ENCODE data around the gene TMEM80. TPM values are rescaled to one million over a fixed set of nuclear protein-coding genes. Genes with fewer than 3 reads are reported as not detected.
"Not testable (repeated sequence)": the region's sequence is repeated elsewhere in the genome, so short reads cannot be mapped to it uniquely, and the experiment has no call there.

TMEM80 gene
- polyA plus RNA-seq, 3 donors = 31.0 to 38.4 (median 33.2) TPM

- not testable (repeated sequence) for DNase-seq (ENCODE audit: low read depth in 3 of 3, low spot score in 2 of 3)
These were observed 42.3 kb downstream of the TMEM80 start for GRCh38 chr11:737899-738298.

GRCh38 chr11:742156-742546, 46.5 kb downstream of the TMEM80 start:
- no peak for DNase-seq (ENCODE audit: low read depth in 3 of 3, low spot score in 2 of 3)

- no peak for DNase-seq (ENCODE audit: low read depth in 3 of 3, low spot score in 2 of 3)
These were observed 47.1 kb downstream of the TMEM80 start for GRCh38 chr11:742571-743201.

- DNase-seq (ENCODE audit: low read depth in 3 of 3, low spot score in 2 of 3) = no peak
These were observed 49.8 kb downstream of the TMEM80 start for GRCh38 chr11:745428-745827.

- no peak for DNase-seq (ENCODE audit: low read depth in 3 of 3, low spot score in 2 of 3)
These were observed 50.9 kb downstream of the TMEM80 start for GRCh38 chr11:746289-747157.

- peak in 2 of 3 donors; percentile 71 to 80 for DNase-seq (ENCODE audit: low read depth in 3 of 3, low spot score in 2 of 3)
These were observed 51.8 kb downstream of the TMEM80 start, which contains the start of gene TALDO1 for GRCh38 chr11:747158-748006. TSS of gene TALDO1 (plus strand) at chr11:747464. CDS start at chr11:747482, 18 bp downstream.

- no peak for DNase-seq (ENCODE audit: low read depth in 3 of 3, low spot score in 2 of 3)
These were observed 52.4 kb downstream of the TMEM80 start for GRCh38 chr11:748007-748359.

GRCh38 chr11:749731-750130, 54.1 kb downstream of the TMEM80 start:
- no peak for DNase-seq (ENCODE audit: low read depth in 3 of 3, low spot score in 2 of 3)

Other genes starting within 250 kb of the TMEM80 start
- 10 to 100 TPM; 27.0 to 30.6 (median 27.1) TPM for gene PTDSS2, start 245.5 kb upstream of the TMEM80 start, polyA plus RNA-seq (ENCODE audit: insufficient read length in 3 of 3)
- 10 to 100 TPM; 62.4 to 80.0 (median 71.8) TPM for gene RNH1, start 188.6 kb upstream of the TMEM80 start, polyA plus RNA-seq (ENCODE audit: insufficient read length in 3 of 3)
- 10 to 100 TPM; 36.8 to 44.5 (median 39.2) TPM for gene HRAS, start 160.2 kb upstream of the TMEM80 start, polyA plus RNA-seq (ENCODE audit: insufficient read length in 3 of 3)
- 1 to 10 TPM; 2.7 to 3.2 (median 3.0) TPM for gene LRRC56, start 158.3 kb upstream of the TMEM80 start, polyA plus RNA-seq (ENCODE audit: insufficient read length in 3 of 3)
- gene LMNTD2, start 135.1 kb upstream of the TMEM80 start, polyA plus RNA-seq (ENCODE audit: insufficient read length in 3 of 3) = 1 to 10 TPM; 2.6 to 2.7 (median 2.6) TPM
- gene RASSF7, start 134.8 kb upstream of the TMEM80 start, polyA plus RNA-seq (ENCODE audit: insufficient read length in 3 of 3) = 10 to 100 TPM; 33.3 to 42.0 (median 37.5) TPM
- gene PHRF1, start 119.3 kb upstream of the TMEM80 start, polyA plus RNA-seq (ENCODE audit: insufficient read length in 3 of 3) = 10 to 100 TPM; 17.9 to 20.7 (median 18.4) TPM
- gene IRF7, start 79.9 kb upstream of the TMEM80 start, polyA plus RNA-seq (ENCODE audit: insufficient read length in 3 of 3) = 1 to 10 TPM; 5.9 to 8.0 (median 7.3) TPM
- gene CDHR5, start 70.9 kb upstream of the TMEM80 start, polyA plus RNA-seq (ENCODE audit: insufficient read length in 3 of 3) = 10 to 100 TPM; 31.0 to 42.2 (median 41.3) TPM
- 1 to 10 TPM in 2 of 3 donors, under 1 TPM in 1; 0.76 to 1.6 (median 1.5) TPM for gene SCT, start 68.6 kb upstream of the TMEM80 start, polyA plus RNA-seq (ENCODE audit: insufficient read length in 3 of 3)
- gene DRD4, start 58.5 kb upstream of the TMEM80 start, polyA plus RNA-seq (ENCODE audit: insufficient read length in 3 of 3) = 1 to 10 TPM; 1.4 to 2.4 (median 1.6) TPM
- 10 to 100 TPM; 30.6 to 52.9 (median 43.5) TPM for gene DEAF1, start 594 bp upstream of the TMEM80 start, polyA plus RNA-seq (ENCODE audit: insufficient read length in 3 of 3)
- gene EPS8L2, start 10.4 kb downstream of the TMEM80 start, polyA plus RNA-seq (ENCODE audit: insufficient read length in 3 of 3) = 100 to 1,000 TPM in 1 of 3 donors, 10 to 100 TPM in 2; 89.8 to 112 (median 91.2) TPM
- 100 to 1,000 TPM; 109 to 129 (median 120) TPM for gene TALDO1, start 51.6 kb downstream of the TMEM80 start, polyA plus RNA-seq (ENCODE audit: insufficient read length in 3 of 3)
- 10 to 100 TPM; 47.3 to 62.5 (median 53.8) TPM for gene GATD1, start 81.7 kb downstream of the TMEM80 start, polyA plus RNA-seq (ENCODE audit: insufficient read length in 3 of 3)
- gene CEND1, start 94.3 kb downstream of the TMEM80 start, polyA plus RNA-seq (ENCODE audit: insufficient read length in 3 of 3) = under 1 TPM; 0.24 to 0.29 (median 0.27) TPM
- gene SLC25A22, start 102.5 kb downstream of the TMEM80 start, polyA plus RNA-seq (ENCODE audit: insufficient read length in 3 of 3) = 10 to 100 TPM; 10.8 to 11.5 (median 10.9) TPM
- gene PIDD1, start 109.4 kb downstream of the TMEM80 start, polyA plus RNA-seq (ENCODE audit: insufficient read length in 3 of 3) = 1 to 10 TPM; 5.4 to 6.9 (median 5.6) TPM
- gene RPLP2, start 114.2 kb downstream of the TMEM80 start, polyA plus RNA-seq (ENCODE audit: insufficient read length in 3 of 3) = 100 to 1,000 TPM; 827 to 976 (median 885) TPM
- gene PNPLA2, start 123.1 kb downstream of the TMEM80 start, polyA plus RNA-seq (ENCODE audit: insufficient read length in 3 of 3) = 10 to 100 TPM; 32.7 to 45.4 (median 38.1) TPM
- gene CRACR2B, start 132.1 kb downstream of the TMEM80 start, polyA plus RNA-seq (ENCODE audit: insufficient read length in 3 of 3) = 10 to 100 TPM in 1 of 3 donors, 1 to 10 TPM in 2; 9.1 to 12.0 (median 9.7) TPM
- gene CD151, start 137.1 kb downstream of the TMEM80 start, polyA plus RNA-seq (ENCODE audit: insufficient read length in 3 of 3) = 100 to 1,000 TPM; 184 to 238 (median 188) TPM
- gene POLR2L, start 146.7 kb downstream of the TMEM80 start, polyA plus RNA-seq (ENCODE audit: insufficient read length in 3 of 3) = 100 to 1,000 TPM in 1 of 3 donors, 10 to 100 TPM in 2; 76.3 to 103 (median 86.9) TPM
- 10 to 100 TPM; 55.0 to 71.2 (median 64.1) TPM for gene TSPAN4, start 147.0 kb downstream of the TMEM80 start, polyA plus RNA-seq (ENCODE audit: insufficient read length in 3 of 3)
- 100 to 1,000 TPM; 103 to 117 (median 110) TPM for gene CHID1, start 215.0 kb downstream of the TMEM80 start, polyA plus RNA-seq (ENCODE audit: insufficient read length in 3 of 3)
- gene AP2A2, start 230.1 kb downstream of the TMEM80 start, polyA plus RNA-seq (ENCODE audit: insufficient read length in 3 of 3) = 10 to 100 TPM; 96.8 to 99.9 (median 98.5) TPM

Measured in right renal cortex interstitium (tissue), 3 donors.